GM19351 (cell line): Measurements from ENCODE around the gene CERS1.

Experiments
- ATAC-seq: cut with Tn5 transposase; IDR thresholded peaks from one replicate; pipeline ENCODE4 v1.9.1; 2021; ENCODE audit warnings: mild to moderate bottlenecking, moderate library complexity; ENCODE audit not compliant: unreplicated experiment

Gene CERS1

GRCh38 chr19:18899624-18900560 lies 3.9 kb upstream of the CERS1 start:
- no peak for ATAC-seq

DNA sequence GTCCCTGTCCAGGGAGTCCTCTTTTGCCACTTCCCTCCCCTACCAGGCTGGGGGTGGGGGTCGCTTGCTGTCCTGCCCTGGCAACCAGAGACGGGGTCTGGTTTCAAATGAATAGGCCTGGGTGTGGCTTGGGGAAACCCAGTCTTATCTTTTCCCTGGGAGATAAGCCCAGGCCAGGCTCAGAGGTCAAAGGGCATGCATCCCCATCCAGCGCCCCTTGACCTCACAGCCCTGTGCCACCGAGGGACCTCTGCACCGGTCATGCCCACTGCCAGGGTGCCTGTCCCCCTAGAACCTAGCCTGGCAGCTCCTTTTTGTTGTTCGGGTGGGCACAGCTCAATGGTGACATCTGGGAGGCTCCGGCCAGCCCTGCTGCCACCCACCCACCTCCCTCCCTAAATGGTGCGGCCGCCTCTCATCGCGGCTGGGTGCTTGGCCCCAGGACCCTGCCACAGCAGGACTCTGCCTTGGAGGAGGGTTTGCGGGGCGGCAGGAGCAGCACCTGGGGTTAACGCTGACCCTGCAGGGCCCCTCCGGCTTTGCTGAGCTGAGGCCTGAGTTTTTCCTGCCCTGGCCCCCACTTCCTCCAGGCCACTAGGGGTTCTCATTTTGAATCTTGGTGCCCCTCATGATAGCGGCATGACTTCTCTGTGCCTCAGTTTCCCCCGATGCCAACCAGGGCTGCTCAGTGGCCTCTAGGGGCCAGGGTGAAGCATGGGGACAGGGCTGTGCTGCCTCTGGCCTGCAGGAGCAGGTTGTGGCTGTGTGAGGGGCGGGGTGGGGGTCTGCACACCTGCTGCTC lies 2.9 kb upstream of the CERS1 start:
- no peak for ATAC-seq

GRCh38 chr19:18898081-18898606 lies 2.2 kb upstream of the CERS1 start:
- no peak for ATAC-seq

DNA sequence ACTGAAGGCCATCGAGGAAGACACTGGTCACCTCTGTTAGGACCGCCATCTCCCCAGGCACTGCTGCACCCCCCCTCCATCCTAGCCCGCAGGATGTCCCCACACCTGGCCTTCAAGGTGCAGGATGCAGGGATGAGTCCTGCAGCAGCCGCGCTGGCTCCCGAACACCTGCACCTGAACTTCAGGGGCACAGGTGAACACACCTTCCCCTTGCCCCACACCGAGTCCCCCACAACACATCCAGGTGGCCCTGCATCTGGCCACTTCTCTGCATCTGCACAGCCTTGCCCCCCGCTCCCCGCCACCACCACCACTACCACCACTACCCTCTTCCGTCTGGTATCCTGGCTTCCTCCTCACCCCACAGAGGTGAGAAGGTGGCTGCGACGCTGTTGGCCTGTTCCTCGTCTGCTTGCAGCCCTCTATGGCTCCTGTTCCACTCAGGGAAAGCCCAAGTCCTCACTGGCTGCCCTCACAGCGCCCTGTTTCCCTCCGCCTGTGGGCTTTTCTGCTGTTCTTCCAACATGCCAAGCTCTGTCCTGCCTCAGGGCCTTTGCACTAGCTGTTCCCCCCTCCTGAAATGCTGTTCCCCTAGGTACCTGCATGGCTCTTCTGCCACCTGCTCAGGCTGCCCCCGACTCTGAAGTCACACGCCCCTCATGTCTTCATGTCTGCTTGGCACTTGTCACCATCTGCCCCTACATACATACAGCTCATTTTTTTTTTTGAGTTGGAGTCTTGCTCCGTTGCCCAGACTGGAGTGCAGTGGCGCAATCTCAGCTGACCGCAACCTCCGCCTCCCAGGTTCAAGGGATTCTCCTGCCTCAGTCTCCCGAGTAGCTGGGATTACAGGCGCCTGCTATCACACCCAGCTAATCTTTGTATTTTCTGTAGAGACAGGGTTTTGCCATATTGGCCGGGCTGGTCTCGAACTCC lies 1.4 kb upstream of the CERS1 start:
- ATAC-seq = no peak

DNA sequence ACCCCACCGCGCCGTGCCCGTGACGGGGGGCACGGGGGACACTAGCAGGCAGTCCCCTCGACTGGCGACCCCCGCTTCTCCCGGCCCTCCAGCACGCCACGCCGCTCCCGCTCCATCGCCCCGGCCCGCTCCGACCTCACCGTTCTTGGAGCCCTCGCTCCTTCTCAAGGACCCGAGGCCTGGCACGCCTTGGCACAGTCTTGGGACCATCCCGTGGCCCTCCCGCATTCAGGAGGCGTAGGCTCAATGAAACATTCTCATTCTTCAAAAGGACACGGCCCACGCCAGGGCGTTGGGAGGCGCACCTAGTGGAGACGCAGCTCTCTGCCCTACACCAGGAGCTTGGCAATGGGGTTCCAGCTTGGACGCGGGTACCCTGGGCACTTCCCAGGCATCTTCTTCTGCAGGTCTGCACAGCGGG lies 473 bp upstream of the CERS1 start:
- ATAC-seq = no peak

GRCh38 chr19:18895038-18895823 lies 727 bp downstream of the CERS1 start:
- no peak for ATAC-seq

DNA sequence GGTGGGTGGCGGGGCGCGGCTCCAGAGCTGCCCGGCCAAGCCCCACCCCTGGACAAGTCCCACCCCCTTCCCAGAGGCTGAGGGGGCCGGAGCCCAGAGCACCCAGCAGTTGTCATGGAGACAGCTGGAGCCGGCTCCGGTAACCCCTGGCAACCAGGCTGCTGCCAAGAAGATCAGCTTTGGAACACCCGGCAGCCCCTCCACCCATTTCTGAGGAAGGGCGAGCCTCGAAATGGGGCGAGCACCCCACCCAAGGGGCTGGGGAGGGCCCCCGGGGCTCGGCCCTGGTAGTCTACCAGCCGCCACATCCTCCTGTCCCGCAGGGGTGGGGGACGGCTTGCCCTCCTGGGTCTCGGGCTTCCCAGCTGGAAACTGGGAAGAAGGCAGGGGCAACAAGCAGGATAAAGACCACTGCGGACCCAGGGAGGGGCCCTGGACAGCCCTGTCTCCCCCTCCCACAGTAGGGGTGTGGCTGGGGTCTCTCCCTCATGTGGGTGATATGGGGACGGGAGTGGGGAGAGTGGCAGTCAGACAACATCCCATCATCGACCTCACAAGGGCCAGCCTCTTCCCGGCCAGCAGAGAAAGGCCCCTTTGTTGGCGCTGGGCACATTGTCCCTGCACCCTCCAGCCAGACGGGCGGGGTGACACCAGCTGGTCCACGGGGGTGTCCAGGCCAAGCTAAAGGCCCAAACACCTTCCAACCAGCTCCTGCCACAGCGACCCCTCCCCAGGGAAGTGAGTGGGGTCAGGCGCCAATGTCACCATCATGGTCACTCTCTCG lies 1.5 kb downstream of the CERS1 start:
- ATAC-seq = no peak

- no peak for ATAC-seq
Observed at GRCh38 chr19:18893587-18894253, 2.2 kb downstream of the CERS1 start.

- ATAC-seq = no peak
Observed at GRCh38 chr19:18889949-18890745, 5.8 kb downstream of the CERS1 start.

DNA sequence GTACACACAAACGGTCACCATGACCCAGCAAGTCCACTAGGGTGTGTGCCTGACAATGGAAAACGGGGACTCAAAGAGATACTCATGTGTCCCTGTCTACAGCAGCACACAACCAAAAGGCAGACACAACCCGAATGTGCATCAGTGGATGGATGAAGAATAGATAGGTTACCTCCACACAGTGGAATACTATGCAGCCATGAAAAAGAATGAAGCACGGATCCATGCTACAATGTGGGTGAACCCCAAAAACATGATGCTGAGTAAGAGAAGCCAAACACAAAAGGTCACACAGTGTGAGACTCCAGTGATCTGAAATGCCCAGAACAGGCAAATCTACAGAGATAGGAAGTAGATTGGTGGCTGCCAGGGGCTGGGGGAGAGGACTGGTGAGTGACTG lies 9.0 kb downstream of the CERS1 start:
- no peak for ATAC-seq

- ATAC-seq = no peak
Observed at GRCh38 chr19:18883526-18884304, 12.2 kb downstream of the CERS1 start.

DNA sequence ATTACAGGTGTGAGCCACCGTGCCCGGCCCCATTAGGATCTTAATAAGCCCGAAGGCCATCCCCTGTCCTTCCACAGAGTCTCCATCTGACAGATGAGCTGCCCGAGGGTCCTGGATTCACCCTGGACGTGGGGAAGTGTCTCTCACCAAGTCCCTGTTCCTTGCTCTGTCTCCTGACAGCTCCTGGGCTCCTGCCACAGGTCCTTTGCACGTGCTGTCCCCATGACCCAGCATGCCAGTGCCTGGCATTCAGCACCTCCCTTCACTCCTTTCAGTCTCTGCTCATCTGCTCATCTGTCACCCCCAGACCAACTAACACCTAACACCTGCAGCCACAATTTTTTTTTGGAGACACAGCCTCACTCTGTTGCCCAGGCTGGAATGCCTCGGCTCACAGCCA lies 14.5 kb downstream of the CERS1 start:
- no peak for ATAC-seq

DNA sequence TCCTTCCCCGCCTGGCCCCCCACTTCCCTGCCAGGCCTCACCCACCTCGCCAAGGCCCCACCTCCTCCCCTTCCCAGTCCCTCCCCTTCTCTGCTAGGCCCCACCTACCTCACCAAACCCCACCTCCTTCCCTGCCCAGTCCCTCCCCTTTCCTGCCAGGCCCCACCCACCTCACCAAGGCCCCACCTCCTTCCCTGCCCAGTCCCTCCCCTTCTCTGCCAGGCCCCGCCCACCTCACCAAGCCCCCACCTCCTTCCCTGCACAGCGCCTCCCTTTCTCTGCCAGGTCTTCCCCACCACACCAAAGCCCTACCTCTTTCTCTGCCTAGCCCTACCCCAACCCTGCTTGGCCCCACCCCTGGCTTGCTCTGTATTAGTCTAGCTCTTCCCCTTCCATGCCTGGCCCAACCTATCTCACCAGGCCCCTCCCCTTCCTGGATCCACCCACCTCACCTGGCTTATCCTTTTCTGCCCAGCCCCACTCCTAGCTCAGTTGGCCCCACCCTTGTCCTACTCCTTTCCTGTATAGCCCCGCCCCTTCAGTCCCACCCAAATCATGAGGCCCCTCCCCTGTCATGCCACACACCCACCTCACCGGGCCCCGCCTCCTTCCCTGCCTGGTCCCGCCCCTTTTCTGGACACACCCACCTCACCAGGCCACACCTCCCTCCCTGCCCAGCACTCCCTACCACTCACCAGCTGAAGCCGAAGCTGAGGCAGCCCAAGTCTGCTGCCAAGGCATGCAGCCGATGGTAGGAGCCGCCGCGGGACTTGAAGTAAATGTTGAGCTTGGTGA lies 16.2 kb downstream of the CERS1 start:
- no peak for ATAC-seq

- no peak for ATAC-seq
Observed at GRCh38 chr19:18878858-18879578, 16.9 kb downstream of the CERS1 start.

DNA sequence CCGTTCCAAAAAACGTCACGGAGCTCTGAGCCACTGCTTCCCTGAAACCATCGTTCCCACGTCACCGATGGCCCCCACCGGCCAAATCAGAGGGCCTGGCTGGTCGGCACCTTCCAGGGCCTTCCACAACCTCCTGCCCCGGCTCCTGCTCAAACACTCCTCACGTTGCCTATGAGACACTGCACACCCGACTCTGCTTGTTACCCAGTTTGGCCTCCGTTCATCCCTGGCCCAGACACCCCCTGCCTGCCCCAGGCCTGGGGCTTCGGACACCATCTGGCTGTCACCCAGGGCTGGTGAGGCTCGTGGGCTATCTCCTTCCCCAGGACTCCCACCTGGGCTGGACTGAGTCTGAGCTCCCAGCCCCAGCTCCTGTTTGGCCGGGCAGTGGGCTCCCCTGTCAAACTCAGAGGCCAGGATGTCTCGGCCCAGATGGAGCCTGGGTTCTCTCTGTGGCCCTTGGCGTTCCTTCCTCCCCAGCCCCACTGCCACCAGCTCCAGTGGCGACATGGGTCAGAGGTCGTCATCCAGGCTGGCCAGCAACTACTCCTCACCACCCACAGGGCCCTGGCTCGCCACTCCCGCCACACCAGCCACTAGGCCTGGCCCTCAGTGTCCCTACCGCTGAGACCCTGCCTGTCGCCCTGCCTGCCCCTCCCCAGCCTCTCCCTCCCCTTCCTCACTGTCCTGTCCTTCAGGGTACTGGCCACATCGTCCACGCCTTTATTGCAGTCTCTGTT lies 17.7 kb downstream of the CERS1 start:
- no peak for ATAC-seq
